C4-2B (cell line): ENCODE measurements around the gene GPR142.

Experiments used
- H3K27ac ChIP-seq: fragments of 450-650 bp; 2 replicates; pipeline ENCODE4 v1.5.1; 2017
- ZFX ChIP-seq: fragments of 450-650 bp; IDR thresholded peaks from 2 replicates; pipeline ENCODE4 v1.6.1; 2017
- TF ChIP-seq, protein P1 (sequence below): fragments of 450-650 bp; conservative IDR thresholded peaks from 2 replicates; pipeline ENCODE4 v1.5.1; 2017; ENCODE audit warnings: mild to moderate bottlenecking

Gene GPR142

DNA sequence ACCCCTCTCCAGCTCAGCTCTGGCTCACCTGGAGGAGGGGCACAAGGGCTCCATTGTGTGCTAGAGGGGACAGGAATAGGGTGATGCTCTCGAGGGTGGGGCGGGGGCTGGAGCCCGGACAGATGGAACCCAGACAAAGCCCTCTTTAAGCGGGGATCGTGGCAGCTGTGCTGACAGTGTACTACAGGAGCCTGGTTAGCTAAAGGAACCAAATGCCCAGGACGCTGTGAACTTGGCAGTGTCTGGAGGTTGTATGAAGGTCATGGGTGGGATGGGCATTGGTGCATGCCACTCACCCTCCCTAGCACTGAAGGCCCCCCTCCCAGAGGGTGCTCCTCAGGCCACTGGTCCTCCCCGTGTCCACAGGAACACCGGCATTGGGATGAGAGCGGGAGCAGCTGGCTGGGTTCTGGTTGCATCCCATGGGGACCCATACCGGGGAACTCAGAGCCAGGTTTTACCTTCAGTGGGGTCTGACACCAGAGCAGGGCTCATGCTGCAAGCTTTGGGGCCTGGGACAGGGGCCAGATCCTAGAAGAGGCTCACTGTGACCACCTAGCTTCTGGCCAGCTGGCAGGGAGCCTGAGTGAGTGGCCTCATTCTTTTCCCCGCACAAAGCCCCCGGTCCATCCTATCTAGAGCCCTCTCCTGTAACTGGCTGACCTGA lies 29.3 kb upstream of the GPR142 start:
- no peak for TF ChIP-seq ZFX
- TF ChIP-seq, protein P1, sequence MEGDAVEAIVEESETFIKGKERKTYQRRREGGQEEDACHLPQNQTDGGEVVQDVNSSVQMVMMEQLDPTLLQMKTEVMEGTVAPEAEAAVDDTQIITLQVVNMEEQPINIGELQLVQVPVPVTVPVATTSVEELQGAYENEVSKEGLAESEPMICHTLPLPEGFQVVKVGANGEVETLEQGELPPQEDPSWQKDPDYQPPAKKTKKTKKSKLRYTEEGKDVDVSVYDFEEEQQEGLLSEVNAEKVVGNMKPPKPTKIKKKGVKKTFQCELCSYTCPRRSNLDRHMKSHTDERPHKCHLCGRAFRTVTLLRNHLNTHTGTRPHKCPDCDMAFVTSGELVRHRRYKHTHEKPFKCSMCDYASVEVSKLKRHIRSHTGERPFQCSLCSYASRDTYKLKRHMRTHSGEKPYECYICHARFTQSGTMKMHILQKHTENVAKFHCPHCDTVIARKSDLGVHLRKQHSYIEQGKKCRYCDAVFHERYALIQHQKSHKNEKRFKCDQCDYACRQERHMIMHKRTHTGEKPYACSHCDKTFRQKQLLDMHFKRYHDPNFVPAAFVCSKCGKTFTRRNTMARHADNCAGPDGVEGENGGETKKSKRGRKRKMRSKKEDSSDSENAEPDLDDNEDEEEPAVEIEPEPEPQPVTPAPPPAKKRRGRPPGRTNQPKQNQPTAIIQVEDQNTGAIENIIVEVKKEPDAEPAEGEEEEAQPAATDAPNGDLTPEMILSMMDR: no peak

DNA sequence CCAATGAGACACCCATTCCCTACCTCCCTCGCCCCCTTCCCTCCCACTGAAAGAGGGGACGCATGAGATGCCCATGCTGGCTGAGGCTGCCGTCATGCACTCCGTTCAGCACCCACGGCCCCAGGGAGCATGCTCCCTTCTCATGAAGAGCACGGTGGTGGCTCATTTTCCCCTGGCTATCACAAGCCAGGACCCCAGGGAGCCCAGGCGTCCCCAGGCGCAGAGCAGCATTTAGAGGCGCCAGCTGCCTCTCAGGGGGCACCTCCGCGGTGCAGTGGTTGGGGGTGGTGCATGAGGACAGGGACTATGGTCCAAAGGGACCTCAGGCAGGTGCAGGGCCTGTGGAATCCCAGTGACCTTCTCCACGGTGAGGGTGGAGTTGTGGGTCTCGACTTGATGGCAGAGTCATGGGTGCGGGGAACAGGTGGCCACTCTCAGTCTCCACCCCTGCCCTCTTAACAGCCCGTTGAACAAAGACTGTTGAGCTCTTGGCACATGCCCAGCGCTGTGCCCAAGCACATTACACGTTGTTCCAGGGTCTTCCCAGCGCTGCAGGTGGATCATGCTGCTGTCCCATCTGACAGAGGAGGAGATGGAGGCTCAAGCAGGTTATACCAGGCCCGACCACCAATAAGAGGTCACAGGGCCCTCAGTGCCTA lies 27.6 kb upstream of the GPR142 start:
- TF ChIP-seq, protein P1: no peak
- TF ChIP-seq ZFX: no peak

More for the DNA sequence above, 29.3 kb upstream of the GPR142 start:
- no peak overlapping the region for H3K27ac ChIP-seq

DNA sequence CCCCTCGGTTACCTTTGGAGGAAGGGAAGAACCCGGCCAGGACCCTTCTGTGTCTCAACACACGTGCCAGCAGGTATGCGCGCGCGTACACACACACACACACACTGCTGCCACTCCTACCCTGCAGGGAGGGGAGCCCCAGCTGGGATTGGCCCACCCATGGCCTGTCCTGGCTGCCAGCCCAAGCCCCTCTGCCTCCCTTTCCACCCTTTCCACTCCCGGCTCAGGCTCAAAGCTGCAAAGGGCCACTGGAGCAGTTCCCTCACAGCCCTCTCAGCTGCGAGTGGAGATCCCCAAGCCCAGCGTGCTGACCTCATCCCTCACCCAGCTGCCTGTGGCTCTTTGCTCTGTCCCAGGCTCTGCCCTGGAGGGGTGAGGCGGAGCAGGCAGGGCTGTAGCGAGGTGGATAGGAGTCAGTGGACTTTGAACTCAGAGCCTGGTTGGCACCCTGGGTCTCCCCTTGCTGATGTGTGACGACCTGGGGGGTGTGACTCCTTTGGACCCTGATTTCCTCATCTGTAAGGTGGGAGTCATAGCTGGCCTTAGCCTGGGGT lies 26.8 kb upstream of the GPR142 start:
- no peak for TF ChIP-seq ZFX
- TF ChIP-seq, protein P1: no peak
- no peak overlapping the region for H3K27ac ChIP-seq

More for the DNA sequence above, 27.6 kb upstream of the GPR142 start:
- H3K27ac ChIP-seq: no peak overlapping the region

DNA sequence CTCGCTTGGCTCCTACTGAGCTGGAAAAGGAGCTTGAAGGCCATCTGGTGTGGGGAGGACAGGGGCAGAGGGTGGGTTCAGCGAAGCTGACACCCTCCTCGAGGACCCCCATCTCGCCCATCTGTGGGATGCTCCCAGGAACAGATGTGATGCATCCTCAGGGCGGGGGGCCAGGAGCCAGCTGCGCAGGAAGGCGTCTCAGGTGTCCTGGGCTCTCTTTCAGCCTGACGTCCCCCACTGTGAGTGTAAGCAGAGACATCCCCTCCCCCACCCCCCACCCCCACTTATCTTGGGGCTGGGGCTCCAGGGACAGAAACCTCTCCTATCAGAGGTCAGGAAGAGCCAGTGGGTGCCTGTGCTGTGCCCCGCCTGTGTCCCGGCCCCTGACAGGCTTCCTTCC lies 25.1 kb upstream of the GPR142 start:
- TF ChIP-seq ZFX: no peak
- TF ChIP-seq, protein P1: no peak
- H3K27ac ChIP-seq: no peak overlapping the region

DNA sequence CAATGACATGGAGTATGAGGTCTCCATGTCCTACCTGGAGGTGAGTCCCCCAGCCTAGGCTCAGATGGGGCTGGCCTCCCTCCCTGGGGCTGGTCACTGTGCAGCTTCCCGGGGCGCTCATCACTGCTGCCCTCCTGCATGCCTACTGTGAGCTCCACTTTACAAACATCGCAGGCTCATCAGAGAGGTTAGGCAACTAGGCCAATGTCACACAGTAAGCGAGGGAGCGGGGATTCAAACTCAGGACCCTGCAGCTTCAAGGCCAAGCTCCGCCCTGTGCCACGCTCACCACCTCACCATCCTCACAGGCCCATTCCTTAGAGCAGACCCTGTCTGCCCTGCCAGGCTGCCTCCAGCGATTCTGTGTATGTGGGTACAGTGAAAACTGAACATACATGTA lies 24.2 kb upstream of the GPR142 start:
- TF ChIP-seq, protein P1: no peak
- no peak for TF ChIP-seq ZFX
- no peak overlapping the region for H3K27ac ChIP-seq

DNA sequence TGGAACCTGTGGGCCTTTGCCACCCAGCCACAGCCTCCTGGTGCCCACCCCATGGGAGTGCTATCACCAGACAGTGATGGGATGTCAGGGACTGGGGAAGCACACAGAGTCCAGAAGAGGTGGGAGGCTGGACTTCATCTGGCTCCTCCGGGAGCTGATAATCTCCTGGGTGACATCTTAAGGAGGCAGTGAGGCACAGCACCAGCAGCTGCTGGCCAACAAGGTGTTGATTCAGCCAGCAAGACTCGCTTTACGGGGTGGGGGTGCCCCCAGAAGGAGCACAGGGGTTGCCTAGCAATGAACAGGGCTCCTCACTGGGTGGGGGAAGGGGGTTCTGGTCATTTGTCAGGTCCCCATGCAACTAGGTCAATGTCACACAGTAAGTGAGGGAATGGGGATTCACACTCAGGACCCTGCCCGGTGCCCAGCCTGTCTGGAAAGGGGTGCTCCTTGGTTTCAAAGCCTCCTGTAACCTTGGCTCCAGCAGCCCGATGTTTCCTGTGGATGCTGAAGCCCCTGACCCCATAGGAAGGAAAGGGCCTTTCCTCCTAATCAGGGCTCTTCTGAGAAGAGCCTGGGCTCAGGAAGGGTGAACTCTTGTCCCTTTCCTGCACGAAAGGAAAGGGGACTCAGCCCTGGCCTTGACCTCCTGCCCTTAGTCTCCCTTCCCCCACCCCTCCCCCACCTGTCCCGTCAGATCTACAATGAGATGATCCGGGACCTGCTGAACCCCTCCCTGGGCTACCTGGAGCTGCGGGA lies 23.6 kb upstream of the GPR142 start:
- H3K27ac ChIP-seq: no peak overlapping the region
- TF ChIP-seq ZFX: no peak
- TF ChIP-seq, protein P1: no peak

DNA sequence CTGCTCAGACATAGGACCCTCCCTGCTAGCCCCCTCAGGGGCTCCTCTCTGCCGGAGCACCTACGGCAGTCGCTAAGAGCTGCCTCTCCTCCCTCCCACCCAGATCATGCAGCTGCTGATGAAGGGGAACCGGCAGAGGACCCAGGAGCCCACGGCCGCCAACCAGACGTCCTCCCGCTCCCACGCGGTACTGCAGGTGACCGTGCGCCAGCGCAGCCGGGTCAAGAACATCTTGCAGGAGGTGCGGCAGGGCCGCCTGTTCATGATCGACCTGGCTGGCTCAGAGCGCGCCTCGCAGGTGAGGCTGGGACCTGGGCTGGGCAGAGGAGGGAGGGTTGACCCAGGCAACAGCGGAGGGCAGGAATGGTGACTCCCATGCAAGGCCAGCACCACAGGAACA lies 22.6 kb upstream of the GPR142 start:
- TF ChIP-seq ZFX: no peak
- TF ChIP-seq, protein P1: no peak
- H3K27ac ChIP-seq: no peak overlapping the region
